T47D (cell line): ENCODE measurements around the gene RICTOR.

Source experiments
- DNase-seq, 2 experiments: peaks; one replicate each; pipeline versions ENCODE4 v3.0.0 to v3.0.0-alpha.2; 2011 to 2012; ENCODE audit warnings: low read depth in 1 of 2, low spot score in 1 of 2
- JUND ChIP-seq: IDR thresholded peaks from 2 replicates; pipeline ENCODE4 v1.6.1; 2012; ENCODE audit warnings: low read depth
- in situ Hi-C: cut with HindIII; loops from 2 replicates; pipeline ENCODE4 v1.10.0; 2016; ENCODE audit warnings: low sequenced_read_pairs, low pct_unique_long_range_greater_than_20kb

The RICTOR gene

GRCh38 chr5:38927470-38927869 lies 146.7 kb downstream of the RICTOR start:
- DNase-seq, result no peak
- TF ChIP-seq JUND, result no peak
- in situ Hi-C loops, result no loop called here

DNA sequence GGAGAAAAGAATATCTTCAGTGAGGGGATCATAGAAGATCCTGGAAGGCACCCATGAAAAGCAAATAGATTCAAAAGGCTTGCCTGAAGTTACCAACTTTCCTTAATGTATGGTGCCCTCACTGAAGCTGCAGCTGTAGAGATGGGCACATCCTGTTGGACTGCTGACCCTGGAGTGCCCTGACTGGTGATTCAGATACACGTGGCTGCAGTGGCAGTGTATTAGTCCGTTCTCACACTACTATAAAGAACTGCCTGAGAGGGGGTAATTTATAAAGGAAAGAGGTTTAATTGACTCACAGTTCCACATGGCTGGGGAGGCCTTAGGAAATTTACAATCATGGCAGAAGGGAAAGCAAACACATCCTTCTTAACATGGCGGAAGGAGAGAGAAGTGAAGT lies 148.1 kb downstream of the RICTOR start:
- DNase-seq, result no peak
- no peak for TF ChIP-seq JUND
- in situ Hi-C loops, result no loop called here

GRCh38 chr5:38925154-38925925 lies 148.9 kb downstream of the RICTOR start:
- in situ Hi-C loops, result no loop called here
- peak; percentile 10 to 21 for DNase-seq
- 0 out of 2 replicates have a peak, but pooled peaks have one; percentile 14 for TF ChIP-seq JUND

GRCh38 chr5:38923661-38924451 lies 150.3 kb downstream of the RICTOR start:
- TF ChIP-seq JUND, result no peak
- in situ Hi-C loops, result no loop called here
- no peak for DNase-seq

- no peak for TF ChIP-seq JUND
- peak; percentile 42 to 72 for DNase-seq
- in situ Hi-C loops, result no loop called here
Measured at GRCh38 chr5:38922199-38922598, 152.0 kb downstream of the RICTOR start.

- in situ Hi-C loops, result no loop called here
Measured at GRCh38 chr5:38921174-38921573, 153.0 kb downstream of the RICTOR start.

DNA sequence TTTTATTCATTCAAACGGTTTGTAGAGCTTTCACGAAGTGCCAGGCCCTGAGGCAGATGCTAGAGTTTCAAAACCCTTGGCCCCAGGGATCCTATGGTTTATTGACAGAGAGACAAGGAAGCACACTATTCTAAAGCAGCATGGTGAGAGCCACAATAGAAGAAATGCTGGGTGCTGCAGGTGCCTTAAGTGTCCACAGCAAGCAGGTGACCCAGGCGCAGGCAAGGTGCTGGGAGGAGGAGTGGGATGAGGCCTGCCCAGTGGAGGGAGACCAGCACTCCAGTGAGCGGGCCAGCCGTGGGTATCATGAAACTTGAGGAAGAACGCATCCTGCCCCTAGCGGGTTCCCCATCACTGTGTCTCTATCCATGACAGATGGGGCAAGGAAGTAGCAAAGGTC lies 157.4 kb downstream of the RICTOR start:
- DNase-seq, result peak in 1 of 2 experiments; percentile 47
- TF ChIP-seq JUND, result no peak
- in situ Hi-C loops, result no loop called here

More at GRCh38 chr5:38921174-38921573, 153.0 kb downstream of the RICTOR start:
- DNase-seq, result peak in 1 of 2 experiments; percentile 40
- no peak for TF ChIP-seq JUND

DNA sequence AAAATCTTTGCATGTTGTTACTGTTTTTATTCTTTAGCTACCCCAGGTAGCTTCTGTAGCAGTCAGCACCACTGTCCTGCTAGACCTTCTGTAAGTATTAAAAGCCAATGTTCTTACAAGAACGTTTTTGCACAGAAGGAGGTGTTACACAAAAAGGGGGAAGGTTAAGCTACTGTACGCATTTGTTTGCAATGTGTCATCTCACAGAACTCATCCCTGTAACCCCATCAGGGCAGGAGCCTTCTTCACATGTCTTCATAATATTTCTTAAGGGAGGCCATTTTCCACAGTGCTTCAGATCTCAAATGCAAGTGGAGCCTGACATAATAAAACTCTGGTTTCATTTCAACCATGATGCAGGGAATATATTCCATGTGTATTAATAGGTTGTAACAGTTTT lies 160.5 kb downstream of the RICTOR start:
- in situ Hi-C loops, result no loop called here

DNA sequence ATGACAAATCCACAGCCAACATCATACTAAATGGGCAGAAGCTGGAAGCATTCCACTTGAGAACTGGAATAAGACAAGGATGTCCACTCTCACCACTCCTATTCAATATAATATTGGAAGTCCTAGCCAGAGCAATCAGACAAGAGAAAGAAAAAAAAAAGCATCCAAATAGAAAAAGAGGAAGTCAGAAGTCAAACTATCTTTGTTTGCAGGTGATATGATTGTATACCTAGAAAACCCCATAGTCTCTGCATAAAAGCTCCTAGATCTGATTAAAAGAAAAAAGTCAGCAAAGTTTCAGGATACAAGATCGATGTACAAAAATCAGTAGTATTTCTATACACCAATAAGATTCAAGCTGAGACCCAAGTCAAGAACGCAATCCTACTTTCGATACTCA lies 162.3 kb downstream of the RICTOR start:
- TF ChIP-seq JUND, result no peak
- no peak for DNase-seq
- in situ Hi-C loops, result no loop called here

More for the DNA sequence above, 160.5 kb downstream of the RICTOR start:
- no peak for DNase-seq
- TF ChIP-seq JUND, result no peak

- DNase-seq, result no peak
- in situ Hi-C loops, result no loop called here
- TF ChIP-seq JUND, result no peak
Measured at GRCh38 chr5:38906503-38906902, 167.7 kb downstream of the RICTOR start.

- no peak for DNase-seq
- no peak for TF ChIP-seq JUND
- in situ Hi-C loops, result no loop called here
Measured at GRCh38 chr5:38905516-38905915, 168.7 kb downstream of the RICTOR start.

DNA sequence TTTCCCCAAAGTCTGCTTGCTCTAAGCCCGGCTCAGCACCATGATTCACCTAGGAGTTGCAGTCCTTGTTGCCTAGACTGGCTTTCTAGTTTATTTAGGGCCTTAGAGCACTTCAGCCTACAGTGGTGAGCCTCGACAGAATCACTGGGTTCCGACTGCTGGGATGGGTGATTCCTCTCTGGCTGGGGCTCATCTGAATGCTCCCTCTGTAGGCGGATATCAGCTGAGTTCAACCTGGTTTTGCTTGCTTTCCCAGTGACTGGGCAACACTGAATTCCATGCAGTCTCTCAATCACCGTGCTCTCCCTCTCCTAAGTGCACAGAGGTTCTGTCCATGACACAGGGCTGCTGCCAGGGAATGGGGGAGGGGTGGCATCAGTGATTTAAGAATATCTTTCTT lies 174.3 kb downstream of the RICTOR start:
- in situ Hi-C loops, result no loop called here
- no peak for DNase-seq
- no peak for TF ChIP-seq JUND

GRCh38 chr5:38896760-38897159 lies 177.4 kb downstream of the RICTOR start:
- in situ Hi-C loops, result no loop called here
- TF ChIP-seq JUND, result no peak
- no peak for DNase-seq
